GM19351 (cell line): ENCODE data around the gene PAX5.

Source experiments
- ATAC-seq: cut with Tn5 transposase; IDR thresholded peaks from one replicate; pipeline ENCODE4 v1.9.1; 2021; ENCODE audit warnings: mild to moderate bottlenecking, moderate library complexity; ENCODE audit not compliant: unreplicated experiment

Gene PAX5

DNA sequence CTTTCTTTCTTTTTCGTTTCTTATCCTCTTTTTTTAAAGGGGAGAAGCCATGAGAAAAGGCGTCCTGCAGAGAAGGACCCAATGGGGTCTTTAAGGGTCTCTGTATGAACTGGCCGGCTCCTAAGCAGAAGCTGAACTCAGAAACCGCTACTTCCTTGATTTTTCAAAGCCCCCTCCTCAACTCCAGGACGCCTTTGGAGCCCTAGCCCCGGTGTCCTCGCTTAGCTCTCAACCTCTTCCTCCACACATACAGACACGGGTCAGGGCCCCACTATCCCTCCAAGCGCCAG is 8.3 kb downstream of the PAX5 start:
- no peak for ATAC-seq

DNA sequence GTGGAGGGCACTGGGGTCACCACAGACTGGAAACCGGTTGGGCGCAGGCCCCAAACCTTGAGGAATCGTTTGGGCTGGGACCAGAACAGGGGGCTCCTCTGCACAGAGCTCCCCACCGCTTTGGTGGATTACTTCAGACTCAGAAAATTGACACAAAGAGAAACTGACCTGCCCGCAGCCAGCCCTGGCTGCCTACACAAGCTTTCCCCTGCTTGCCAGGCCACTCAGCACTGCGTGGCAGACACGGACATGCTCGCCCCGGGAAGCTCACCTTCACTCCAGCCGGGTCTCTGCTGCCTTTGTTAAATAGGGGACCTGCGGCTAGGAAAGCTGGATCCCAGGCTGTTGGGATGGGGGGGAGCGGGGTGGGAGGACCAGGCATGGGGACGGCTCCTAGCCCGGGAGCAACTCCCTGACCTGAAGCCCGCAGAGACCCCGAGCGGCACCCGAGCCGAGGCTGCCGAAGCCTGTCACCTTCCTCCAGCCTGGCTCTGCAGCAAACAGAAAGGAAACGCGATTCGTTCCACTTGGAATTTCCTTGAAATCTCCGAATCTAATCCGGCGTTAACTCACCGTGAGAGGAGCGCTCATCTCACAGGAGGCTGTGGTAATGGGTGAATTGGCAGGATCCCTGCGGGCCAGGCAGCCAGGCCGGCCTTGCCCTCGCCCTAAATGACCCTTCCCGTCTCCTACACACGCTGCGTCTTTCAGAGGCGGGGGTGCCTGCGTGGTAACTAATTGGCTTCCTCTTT is 8.8 kb downstream of the PAX5 start:
- ATAC-seq: no peak

DNA sequence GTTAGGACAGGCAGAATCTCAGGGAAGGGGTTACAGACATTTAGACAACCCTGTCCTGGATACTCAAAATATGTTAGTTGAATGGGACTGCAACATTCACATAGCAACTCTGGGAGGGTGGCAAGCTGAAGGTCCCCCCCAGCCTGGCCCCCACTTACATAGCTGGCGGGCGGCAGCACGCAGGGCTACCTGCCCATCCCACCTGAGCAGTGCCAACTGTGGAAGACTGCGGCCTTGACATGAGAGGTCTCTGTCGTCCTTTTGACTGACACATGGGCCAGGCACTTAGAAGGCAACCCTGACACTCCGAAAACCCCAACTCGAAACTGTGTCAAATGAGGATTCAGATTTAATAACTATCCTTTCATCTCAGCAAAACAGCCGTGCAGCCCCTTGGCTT is 16.5 kb downstream of the PAX5 start:
- ATAC-seq: no peak

DNA sequence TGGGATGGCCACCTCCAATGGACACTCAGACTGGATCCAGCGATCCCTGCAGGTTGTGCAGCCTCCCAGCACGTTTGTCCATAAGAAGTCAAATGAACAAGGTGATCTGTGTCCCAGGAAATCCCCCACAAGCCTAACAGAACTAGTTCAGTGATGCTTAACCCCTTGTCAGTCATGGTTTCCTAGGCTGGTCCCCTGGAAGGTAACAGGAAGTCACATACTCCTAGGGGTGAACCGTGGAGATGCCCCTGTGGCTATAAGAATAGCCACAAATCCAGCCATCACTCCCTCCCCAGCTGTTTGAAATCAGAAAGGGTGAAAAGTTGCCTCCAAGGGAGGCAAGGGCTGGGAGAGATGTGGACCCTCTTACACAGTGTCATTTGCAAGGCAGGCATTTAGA is 22.5 kb downstream of the PAX5 start:
- peak; percentile 51 for ATAC-seq

DNA sequence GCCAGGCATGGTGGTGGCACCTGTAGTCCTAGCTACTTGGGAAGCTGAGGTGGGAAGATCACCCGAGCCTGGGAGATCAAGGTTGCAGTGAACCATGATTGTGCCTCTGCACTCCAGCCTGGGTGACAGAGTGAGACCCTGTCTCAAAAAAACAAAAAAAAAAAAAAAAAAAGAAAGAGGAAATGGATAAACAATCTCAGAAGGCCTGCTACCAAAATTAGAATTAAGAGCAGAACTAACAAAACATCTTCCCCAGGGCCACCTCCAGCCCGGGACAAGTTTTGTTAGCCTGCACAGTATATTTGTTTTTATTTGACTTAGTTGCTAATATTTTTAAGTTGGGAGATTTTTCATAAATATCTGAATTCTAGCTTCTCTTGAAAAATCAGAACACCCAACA is 23.1 kb downstream of the PAX5 start:
- ATAC-seq: no peak

DNA sequence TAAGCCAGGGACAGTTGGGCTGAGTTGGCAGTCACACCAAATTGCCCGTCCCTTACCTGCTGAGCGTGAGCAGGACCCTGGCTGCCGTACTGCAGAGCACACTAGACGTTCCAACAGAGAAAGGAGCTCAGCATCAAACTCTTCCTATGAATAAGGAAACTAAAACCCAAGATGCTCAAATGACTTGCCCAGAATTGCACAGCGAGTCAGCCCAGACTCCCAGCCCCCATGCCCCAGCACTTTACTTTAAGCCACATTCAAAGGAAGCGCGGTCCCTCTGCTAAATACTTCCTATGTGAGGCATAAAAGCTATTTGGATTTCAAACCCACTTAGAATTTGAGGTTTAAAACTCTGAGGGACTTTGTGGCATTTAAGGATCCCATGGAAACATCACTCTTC is 23.9 kb downstream of the PAX5 start:
- no peak for ATAC-seq

DNA sequence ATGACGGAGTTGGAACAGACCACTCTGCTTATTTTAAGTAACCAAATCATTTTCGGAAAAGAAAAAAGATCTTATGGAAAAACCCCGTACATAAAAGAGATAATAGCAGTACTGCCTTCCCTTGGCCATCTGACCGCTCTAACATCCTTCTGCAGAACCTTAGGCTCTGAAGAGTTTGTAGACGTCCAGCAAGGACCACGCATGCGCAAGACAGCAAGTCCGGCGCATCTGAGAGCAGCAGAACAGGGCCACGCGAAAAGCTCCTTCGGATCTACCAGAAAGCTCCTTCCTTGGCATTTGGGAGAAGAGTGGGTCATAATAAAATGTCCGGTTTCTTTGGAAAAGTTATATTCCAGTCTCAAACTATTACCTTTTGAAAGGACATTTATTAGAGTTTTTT is 26.8 kb downstream of the PAX5 start:
- ATAC-seq: no peak

DNA sequence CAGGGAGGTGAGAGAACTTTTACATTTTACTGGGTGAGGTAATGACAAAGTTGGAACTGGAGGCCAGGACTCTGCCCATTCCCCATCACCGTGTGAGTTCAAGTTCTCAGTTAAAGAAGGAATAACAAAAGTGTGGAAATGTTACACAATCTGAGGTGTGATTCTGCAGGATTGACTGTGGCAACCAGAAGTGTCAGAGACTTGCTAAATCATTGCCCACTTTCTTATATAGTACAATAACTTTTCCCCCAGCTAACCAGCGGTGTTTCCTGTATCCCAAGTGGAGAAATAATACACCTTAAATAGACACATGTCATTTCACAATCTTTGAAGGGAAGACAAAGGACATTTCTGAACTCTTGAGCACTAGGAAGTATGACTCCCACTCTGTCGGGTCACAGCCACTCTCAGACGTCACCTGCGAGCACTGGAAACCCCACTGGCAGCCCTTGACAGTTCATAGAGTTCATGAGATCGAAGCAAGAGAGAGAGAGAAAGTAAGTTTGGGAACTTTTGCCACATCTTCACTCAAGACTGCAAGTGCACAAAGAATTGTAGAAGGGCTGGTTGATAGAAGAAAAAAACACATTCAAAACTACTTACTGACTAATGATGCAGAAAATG is 28.4 kb downstream of the PAX5 start:
- no peak for ATAC-seq

DNA sequence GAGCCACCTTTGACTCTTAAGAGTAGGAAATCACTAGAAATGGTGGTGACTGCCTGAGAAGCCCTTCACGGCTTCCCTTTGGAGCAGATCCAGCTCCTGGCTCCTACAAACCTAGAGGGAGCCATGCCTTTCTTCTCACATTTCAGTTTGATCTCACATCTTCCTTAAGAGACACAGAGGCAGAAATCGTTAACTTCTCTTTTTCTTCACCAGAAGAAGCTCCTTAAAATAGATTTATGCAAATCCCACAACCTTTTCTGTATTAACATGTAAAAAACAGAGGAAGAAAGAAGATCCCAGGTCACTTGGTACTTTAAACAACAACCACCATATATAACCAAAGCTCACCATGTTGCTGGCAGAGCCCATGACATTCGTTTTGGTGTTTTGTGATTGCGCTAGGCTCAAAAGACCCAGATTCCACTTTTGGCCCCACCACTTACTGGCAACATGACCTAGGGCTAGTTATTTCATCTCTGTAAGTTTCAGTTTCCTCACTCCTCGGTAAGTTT is 29.6 kb downstream of the PAX5 start:
- ATAC-seq: no peak

DNA sequence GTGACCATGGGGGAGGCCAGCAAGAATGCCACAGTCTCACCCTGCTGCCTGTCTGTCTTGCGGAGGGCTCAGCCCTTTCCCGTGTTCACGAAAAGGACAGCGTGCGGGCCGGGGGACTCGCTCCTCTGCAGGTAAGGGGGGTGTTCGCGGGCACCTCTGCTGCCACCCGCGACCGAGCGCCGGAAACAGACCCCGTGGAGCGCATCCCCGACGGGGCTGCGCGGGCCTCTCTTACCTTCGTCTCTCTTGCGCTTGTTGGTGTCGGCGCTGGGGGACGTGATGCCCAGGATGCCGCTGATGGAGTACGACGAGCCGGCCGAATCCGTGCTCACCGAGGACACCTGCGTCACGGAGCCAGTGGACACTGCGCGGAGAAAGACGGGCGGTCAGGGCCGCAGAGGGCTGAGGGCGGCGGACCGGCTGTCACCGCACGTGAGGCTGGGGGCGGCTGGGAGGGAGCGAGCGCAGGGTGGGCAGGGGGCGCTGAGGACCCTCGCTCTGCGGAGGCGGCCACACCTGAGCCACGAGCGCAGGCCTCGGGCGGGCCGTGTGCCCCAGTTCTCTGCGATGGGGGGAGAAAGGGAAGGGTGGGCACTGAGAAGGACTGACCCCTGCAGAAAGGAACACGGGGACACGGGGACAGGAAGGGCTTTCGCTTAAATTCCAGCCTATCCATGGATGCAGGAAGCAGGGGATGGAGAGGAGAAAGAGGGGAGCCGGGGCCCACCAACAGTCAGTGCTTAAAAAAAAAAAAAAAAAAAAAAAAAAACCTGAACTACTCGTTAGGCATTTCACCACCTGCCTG is 31.5 kb downstream of the PAX5 start:
- no peak for ATAC-seq

DNA sequence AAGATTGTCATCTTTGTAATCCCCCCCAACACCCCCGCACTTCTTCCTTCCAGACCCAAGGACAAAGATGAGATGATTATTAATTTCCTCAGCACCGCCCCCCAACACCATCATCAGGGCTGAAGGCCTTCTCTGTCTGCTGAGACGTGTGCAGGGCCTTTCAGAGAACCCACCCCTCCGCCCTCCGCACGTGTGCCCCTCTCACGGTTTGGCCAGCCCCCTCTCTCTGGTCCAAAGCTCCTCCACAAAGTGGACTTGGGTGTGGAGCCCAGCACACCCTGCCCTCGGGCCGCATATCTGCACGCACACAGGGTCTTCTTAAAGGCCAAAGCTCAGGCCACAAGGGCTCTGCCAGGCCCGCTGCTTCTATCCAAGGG is 32.0 kb downstream of the PAX5 start:
- no peak for ATAC-seq

DNA sequence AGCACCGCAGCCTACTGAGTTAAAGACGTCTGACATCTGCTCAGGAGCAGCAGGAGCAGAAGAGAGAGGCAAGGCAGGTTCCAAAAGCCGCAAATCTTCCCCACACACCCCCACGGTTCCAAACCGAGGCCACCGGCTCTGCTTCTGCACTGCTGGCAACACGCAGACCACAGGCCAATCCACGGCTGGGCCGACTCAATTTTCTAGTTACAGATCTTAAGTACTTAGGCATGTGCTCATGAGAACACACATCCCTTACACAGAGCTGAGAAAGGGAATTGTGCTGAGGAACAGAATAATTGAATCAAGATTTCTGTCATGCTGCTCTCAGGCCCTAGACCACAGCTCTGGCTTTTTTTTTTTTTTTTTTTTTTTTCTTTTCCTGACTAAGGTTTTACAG is 32.6 kb downstream of the PAX5 start:
- no peak for ATAC-seq

DNA sequence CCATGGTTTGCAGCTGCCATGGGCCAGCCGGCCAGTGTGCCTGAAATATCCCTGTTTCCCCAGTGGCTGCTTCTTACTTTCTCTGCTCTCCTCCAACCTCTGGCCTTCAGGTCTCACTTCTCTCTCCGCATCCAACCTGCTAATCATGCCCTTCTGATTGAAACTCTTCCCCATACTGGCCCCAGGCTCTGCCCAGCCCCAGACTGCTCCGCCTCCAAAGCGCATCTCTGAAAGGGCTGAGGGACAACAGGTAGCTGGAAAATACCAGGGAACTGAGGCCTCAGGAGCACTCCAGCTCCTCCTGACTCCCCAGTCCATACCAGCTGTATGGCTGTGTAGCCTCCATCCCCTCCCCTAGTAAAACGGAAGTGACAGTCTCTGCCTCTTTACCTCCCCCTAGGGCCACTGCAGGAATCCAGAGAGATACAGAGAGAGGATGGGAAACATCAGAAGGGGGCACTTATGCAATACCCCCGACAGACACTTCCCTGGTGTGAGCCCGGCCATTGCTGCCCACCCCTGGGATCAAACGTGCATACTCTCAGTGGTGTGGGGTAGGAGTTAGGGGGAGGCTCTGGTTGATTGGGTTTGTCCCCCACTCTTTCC is 34.2 kb downstream of the PAX5 start:
- ATAC-seq: peak; percentile 30

DNA sequence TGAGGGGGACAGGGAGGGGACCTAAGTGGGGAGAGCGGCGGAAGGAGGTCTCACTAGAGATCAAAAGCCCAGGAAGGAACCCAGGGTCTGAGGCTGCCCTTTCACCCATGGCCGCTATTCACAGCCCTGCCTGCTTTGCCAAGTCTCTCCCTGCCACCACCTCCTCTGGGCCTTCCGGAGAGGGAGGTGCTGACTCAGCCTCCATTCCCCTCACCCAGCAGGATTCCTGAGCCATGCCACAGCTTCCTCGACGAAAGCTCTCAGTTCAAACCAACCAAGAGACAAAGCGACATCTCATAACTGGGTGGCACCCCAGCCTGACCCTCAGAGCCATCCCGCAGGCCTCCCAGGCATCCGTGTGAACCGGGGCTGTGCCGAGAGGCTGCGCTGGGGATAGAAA is 36.7 kb downstream of the PAX5 start:
- no peak for ATAC-seq

DNA sequence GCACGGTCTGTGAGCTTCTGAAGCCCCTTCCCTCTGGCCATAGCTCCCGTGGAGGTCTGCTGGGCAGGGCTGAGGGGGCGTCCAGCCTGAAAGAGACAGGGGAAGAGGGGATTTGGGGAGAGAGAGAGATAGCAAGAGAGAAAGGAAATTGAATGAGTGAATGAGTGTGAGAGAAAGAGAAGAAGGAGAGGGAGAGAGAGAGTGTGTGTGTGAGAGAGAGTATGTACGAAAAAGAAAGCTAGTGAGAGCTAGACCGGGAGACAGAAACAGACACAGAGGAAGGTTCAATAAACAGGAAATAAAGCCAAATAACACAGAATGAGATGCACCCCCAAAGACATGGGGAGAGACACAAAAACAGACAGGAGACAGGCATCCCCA is 37.4 kb downstream of the PAX5 start:
- ATAC-seq: no peak

DNA sequence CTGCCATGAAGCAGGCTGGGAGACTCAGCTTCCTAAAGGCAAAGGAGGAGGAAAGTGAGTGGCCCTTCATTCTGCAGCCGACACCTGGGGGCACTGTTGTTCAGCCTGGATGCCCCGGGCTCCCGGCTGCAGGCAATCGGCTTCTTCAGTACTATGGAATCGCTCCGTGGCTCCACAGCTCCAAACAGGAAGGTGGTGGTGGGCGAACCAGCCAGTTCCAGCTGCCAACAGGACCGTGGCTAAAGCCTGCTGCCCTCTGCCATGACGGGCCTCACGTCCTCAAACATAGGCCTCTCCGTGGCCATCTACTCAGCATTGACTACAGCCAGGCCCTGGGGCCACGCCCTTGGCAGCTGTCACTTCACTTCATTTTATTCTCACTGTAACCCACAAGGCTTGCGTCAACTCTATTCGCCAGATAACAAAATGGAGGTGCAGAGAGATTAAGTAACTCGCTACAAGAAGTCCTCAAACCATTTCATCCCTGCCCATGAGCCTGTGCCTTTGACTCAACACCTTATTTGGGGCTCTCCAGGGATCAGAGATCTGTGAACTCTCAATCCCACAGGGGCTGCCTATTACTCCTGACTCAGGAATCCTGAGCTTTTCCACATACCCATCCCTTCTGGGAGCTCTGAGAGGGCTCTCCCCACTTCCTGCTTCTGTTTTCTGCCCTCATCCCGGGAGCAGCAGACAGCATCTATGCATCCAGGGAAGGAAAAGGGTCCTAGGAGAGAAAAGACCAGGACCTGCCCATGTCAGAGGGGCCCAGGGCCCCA is 38.0 kb downstream of the PAX5 start:
- ATAC-seq: peak; percentile 41

DNA sequence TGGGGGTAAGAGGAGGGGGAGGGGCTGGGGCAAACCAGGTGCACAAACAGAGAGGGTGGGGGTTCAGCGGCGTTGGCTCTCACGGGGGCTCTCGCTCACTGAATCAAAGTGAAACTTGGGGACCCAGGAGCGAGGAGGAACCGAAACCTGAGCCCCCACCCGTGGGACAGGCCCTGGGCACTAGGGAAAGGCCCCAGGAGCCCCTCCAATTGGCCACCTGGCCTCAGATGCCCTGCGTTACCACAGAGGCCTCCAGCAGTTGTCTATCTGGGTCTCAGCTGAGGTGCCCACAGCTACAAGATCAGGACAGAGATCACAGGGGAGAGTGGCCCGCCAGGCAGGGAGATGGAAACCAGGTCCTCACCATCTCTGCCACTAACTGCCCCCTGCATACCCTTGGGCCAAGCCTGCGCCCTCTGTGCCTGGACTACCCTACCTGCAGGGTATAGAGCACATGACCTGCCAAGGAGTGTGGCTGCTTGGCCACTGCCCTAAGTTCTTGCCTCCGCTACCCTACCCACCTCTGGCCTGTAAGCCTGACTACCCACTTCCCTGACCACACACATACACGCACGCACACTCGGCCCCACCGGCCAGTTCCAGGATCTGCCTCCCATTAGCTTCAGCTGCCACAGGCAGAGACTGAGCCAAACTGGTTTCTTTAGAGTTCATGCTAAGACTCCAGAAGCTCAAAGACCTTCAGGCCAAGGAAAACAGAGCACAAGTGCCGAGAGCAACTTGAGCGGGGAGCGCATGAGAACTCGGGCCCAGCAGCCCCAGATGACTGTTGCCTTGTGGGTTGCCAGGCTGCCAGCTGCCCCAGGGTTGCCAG is 39.9 kb downstream of the PAX5 start:
- peak; percentile 60 for ATAC-seq

DNA sequence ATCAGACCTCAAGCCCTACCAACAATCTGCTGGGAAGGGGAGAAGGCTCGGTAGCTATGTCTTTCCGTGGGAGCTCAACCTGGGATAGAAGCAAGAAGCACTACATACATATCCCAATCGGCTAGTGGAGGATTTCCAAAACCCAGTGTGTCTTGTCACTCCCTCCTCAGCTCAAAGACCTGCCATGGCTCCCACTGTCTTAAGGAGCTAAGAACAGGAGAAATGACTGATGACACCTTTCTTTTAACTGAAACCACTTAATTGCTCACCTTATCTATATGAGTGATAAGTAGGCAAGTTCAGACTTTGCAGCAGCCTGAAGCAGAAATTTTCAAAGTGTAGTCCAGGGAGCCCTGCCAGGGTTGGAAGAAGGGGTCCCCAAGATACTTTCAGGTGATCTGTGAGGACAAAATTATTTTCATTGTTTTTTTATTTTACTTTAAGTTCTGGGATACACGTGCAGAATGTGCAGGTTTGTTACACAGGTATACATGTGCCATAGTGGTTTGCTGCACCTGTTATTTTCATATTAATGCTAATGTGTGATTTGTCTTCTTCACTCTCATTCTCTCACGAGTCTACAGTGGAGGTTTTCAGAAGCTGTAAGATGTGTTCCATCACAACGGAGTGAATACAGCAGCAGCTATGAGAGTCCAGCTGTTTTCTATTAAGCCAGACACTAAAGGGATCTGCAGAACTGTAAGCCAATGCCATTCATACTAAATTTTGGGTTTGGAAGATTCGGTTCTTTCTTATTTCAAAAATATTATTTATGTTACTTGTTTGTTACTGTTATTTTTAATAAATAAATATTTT is 41.4 kb downstream of the PAX5 start:
- ATAC-seq: no peak

DNA sequence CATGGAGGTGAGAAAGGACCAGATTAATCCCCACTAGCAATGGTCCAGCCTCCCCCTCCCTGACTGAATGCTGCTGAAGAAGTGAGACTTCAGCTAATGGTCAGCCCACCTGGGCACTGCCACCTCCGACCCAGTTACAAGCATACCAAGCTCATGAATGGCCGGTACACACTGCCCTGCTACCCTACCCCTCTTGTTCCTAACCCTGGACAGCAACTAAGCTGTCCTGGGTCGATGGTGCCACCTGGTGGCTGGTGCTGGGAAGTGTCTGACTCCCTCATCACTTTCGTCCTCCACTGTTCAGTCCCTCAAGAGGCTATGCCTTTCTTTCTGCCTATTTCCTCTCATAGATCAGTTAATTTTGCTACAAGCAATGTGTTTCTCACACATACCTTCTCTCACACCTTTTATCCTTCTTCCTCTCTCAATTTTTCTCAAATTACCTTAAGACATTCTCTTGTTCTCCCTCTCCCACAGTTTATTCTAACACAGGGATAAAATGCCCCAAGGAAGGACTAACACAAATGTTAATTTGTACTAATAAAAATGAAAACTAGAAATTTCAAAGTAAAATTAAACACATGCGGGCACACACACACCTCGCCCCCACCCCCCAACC is 42.4 kb downstream of the PAX5 start:
- ATAC-seq: no peak
